Cardiac muscle cell (in vitro differentiated cells and primary cell): Measurements from ENCODE around the gene ARID5B. TPM values are rescaled to one million over a fixed set of nuclear protein-coding genes. Genes with fewer than 3 reads are reported as not detected.
"Not testable (repeated sequence)": the region's sequence is repeated elsewhere in the genome, so short reads cannot be mapped to it uniquely, and the experiment has no call there.

ENCODE experiments used
- DNase-seq, 2 donors: peaks; one replicate each; pipeline versions ENCODE4 v3.0.0 to v3.0.0-alpha.2; 2010 to 2017; ENCODE audit warnings: low read depth in 1 of 2, low spot score in 1 of 2
- H3K27ac ChIP-seq: fragments of 200-600 bp; sonication (generic); 2 replicates; pipeline ENCODE4 v1.5.1; 2016
- H3K27me3 ChIP-seq: fragments of 200-600 bp; sonication (generic); 2 replicates; pipeline ENCODE4 v1.6.0; 2016; ENCODE audit warnings: control low read depth
- H3K36me3 ChIP-seq: fragments of 200-600 bp; sonication (generic); 2 replicates; pipeline ENCODE4 v1.5.1; 2016; ENCODE audit warnings: control low read depth
- H3K4me1 ChIP-seq: fragments of 200-600 bp; sonication (generic); 2 replicates; pipeline ENCODE4 v1.8.1; 2017; ENCODE audit warnings: low read depth, mild to moderate bottlenecking, mixed run types
- H3K4me3 ChIP-seq: fragments of 200-600 bp; sonication (generic); 2 replicates; pipeline ENCODE4 v1.5.1; 2016; ENCODE audit warnings: mild to moderate bottlenecking
- H3K9me3 ChIP-seq: fragments of 200-600 bp; sonication (generic); 2 replicates; pipeline ENCODE4 v1.5.1; 2017; ENCODE audit warnings: low read depth, mild to moderate bottlenecking, control low read depth
- polyA plus RNA-seq: library from polyadenylated mRNA; unstranded; fragments of >200 nt; fragmentation: Nextera tagmentation; extraction: Ambion mirVana; gene quantifications from 2 replicates; pipeline ENCODE4 v1.2.1, GENCODE V29; 2016
- total RNA-seq: library from RNA; depleted of rRNA; stranded (reverse); fragments of >200 nt; gene quantifications from 2 replicates; pipeline ENCODE4 v1.2.3, GENCODE V29; 2016
- TF ChIP-seq, protein P1 (sequence below): IDR thresholded peaks from 2 replicates; pipeline ENCODE4 v1.5.1; 2012; ENCODE audit warnings: low read depth, mild to moderate bottlenecking, low read length

ARID5B gene
- total and polyA plus RNA-seq, 2 experiments from 2014 or later: 4.9 to 7.8 TPM

DNA sequence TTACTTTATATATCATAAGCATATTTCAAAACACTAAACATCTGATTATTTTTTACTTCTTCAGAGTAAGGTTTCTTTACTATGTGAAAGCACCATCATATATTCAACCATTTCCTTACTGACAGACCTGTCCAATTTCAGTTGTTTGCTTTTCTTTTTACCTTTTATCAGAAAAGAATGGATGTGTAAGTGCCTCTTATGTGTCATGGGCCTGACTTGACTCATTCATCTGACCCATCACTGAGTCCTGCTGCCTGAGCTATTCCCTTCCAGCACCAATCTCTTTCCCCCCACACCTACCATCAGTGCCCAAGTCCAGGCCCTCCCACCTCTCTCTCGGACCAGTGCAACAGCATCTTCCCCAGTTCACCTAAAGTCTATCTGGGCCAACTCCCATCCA lies 41.7 kb upstream of the ARID5B start:
- Histone ChIP-seq H3K27ac (no peak overlapping the region), H3K4me3 (no peak overlapping the region), H3K27me3 (no peaks in the 10 kb centered on the region), H3K36me3 (no peaks in the 10 kb centered on the region), H3K9me3 (no peaks in the 10 kb centered on the region), H3K4me1 (no peaks in the 10 kb centered on the region)
- TF ChIP-seq, protein P1, sequence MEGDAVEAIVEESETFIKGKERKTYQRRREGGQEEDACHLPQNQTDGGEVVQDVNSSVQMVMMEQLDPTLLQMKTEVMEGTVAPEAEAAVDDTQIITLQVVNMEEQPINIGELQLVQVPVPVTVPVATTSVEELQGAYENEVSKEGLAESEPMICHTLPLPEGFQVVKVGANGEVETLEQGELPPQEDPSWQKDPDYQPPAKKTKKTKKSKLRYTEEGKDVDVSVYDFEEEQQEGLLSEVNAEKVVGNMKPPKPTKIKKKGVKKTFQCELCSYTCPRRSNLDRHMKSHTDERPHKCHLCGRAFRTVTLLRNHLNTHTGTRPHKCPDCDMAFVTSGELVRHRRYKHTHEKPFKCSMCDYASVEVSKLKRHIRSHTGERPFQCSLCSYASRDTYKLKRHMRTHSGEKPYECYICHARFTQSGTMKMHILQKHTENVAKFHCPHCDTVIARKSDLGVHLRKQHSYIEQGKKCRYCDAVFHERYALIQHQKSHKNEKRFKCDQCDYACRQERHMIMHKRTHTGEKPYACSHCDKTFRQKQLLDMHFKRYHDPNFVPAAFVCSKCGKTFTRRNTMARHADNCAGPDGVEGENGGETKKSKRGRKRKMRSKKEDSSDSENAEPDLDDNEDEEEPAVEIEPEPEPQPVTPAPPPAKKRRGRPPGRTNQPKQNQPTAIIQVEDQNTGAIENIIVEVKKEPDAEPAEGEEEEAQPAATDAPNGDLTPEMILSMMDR: no peak
- DNase-seq: no peak

- no peak for DNase-seq
- TF ChIP-seq, protein P1: no peak
- H3K36me3 ChIP-seq: no peaks in the 10 kb centered on the region
- H3K27ac ChIP-seq: no peak overlapping the region
- H3K27me3 ChIP-seq: no peaks in the 10 kb centered on the region
- H3K4me3 ChIP-seq: no peak overlapping the region
- no peaks in the 10 kb centered on the region for H3K9me3 ChIP-seq
- H3K4me1 ChIP-seq: no peaks in the 10 kb centered on the region
These were observed 40.3 kb upstream of the ARID5B start for GRCh38 chr10:61860964-61861758.

DNA sequence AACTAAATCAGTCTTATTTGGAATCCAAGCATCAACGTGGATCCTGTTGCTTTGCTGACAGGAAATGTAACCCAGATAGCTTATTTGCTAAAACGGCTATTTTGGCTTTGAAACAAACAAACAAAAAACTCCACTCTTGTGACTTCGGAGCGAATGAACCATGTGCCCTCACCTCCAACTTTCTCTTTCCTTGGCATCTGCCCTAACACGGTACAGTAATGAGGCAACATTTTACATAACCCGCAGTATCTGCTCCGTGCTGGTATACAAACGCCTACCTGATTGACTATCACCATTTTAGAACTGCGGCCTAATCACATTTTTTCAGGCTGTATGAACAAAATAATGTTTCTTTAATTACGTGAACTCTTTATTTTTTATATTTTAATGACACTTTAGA lies 37.5 kb upstream of the ARID5B start:
- H3K36me3 ChIP-seq: no peaks in the 10 kb centered on the region
- H3K27me3 ChIP-seq: no peaks in the 10 kb centered on the region
- DNase-seq: no peak
- no peak overlapping the region for H3K27ac ChIP-seq
- TF ChIP-seq, protein P1: no peak
- no peak overlapping the region for H3K4me3 ChIP-seq
- H3K9me3 ChIP-seq: no peaks in the 10 kb centered on the region
- H3K4me1 ChIP-seq: no peaks in the 10 kb centered on the region

DNA sequence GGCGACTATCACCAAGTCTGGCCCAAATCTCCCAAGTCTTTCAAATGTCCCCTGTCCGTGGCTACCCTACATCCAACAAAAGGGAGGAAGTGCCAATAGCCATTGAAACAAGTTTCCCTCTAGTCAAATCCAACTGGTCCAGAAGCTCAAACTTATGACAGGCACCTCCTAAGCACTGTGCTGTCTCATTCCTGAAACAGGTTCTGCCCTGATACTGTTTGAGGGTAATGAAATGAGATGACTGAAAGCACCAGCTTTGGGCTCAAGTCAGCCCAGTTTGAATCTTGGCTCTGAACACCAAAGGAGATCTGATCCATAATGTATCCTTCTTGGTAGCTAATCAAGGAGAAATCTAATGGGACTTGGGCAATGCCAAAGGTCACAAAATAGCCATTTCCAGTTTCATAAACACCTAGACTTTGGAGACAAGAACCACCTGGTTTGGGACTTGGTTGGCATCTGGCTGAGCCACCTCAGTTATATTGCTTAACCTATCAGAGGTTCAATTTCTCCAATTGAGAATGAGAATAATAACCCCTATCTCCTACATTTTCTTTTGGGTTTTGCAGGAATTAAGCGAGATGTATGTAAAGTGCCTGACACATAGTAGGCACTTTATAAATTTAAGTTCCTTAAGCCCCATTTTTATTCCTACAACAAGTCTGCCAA lies 34.7 kb upstream of the ARID5B start:
- H3K27ac ChIP-seq: no peak overlapping the region
- no peaks in the 10 kb centered on the region for H3K36me3 ChIP-seq
- no peak for DNase-seq
- no peak overlapping the region for H3K4me3 ChIP-seq
- H3K27me3 ChIP-seq: no peaks in the 10 kb centered on the region
- no peaks in the 10 kb centered on the region for H3K9me3 ChIP-seq
- TF ChIP-seq, protein P1: no peak
- no peaks in the 10 kb centered on the region for H3K4me1 ChIP-seq

DNA sequence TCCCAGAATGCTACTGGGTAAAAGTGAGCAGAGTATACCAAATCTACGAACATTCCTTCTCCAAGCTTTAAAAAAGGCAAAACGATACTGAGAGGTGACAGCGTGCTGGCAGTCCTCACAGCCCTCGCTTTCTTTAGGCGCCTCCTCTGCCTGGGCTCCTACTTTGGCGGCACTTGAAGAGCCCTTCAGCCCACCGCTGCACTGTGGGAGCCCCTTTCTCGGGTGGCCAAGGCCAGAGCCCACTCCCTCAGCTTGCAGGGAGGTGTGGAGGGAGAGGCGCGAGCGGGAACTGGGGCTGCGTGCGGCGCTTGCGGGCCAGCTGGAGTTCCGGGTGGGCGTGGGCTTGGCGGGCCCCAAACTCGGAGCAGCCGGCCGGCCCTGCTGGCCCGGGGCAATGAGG lies 34.1 kb upstream of the ARID5B start:
- H3K9me3 ChIP-seq, H3K27ac ChIP-seq, H3K27me3 ChIP-seq, H3K4me3 ChIP-seq, H3K4me1 ChIP-seq, H3K36me3 ChIP-seq: not testable (repeated sequence)
- peak in 1 of 2 donors; percentile 23 for DNase-seq

DNA sequence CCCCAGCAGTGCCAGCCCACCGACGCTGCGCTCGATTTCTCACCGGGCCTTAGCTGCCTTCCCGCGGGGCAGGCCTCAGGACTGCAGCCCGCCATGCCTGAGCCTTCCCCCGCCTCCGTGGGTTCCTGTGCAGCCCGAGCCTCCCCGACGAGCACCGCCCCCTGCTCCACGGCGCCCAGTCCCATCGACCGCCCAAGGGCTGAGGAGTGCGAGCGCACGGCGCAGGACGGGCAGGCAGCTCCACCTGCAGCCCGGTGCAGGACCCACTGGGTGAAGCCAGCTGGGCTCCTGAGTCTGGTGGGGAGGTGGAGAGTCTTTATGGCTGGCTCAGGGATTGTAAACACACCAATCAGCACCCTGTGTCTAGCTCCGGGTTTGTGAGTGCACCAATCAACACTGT lies 33.7 kb upstream of the ARID5B start:
- H3K9me3 ChIP-seq, H3K27me3 ChIP-seq, H3K27ac ChIP-seq, H3K4me3 ChIP-seq, H3K36me3 ChIP-seq, H3K4me1 ChIP-seq: not testable (repeated sequence)
- peak in 1 of 2 donors; percentile 38 for DNase-seq
